Measurements from ENCODE around the gene KDM4B.

The KDM4B gene

GRCh38 chr19:5143471-5144411 is 174.8 kb downstream of the KDM4B start:
- TF ChIP-seq CTCF (IDR thresholded peaks at IDR 0.05; ENCODE audit: low read depth, low read length) = no peak
- no peak for DNase-seq (ENCODE audit: extremely low read depth, low read depth)

- no peak for TF ChIP-seq CTCF (IDR thresholded peaks at IDR 0.05; ENCODE audit: low read depth, low read length)
- DNase-seq (ENCODE audit: extremely low read depth, low read depth) = no peak
These were observed 175.7 kb downstream of the KDM4B start for GRCh38 chr19:5144545-5145179.

GRCh38 chr19:5145521-5146511 is 176.9 kb downstream of the KDM4B start:
- no peak for TF ChIP-seq CTCF (IDR thresholded peaks at IDR 0.05; ENCODE audit: low read depth, low read length)
- no peak for DNase-seq (ENCODE audit: extremely low read depth, low read depth)

- no peak for DNase-seq (ENCODE audit: extremely low read depth, low read depth)
- TF ChIP-seq CTCF (IDR thresholded peaks at IDR 0.05; ENCODE audit: low read depth, low read length) = no peak
These were observed 178.4 kb downstream of the KDM4B start for GRCh38 chr19:5147074-5147977.

- no peak for TF ChIP-seq CTCF (IDR thresholded peaks at IDR 0.05; ENCODE audit: low read depth, low read length)
- no peak for DNase-seq (ENCODE audit: extremely low read depth, low read depth)
These were observed 179.3 kb downstream of the KDM4B start for GRCh38 chr19:5147978-5148793.

GRCh38 chr19:5148794-5149190 is 179.9 kb downstream of the KDM4B start:
- no peak for TF ChIP-seq CTCF (IDR thresholded peaks at IDR 0.05; ENCODE audit: low read depth, low read length)
- no peak for DNase-seq (ENCODE audit: extremely low read depth, low read depth)

All from AG09319 (cell line).